ENCODE data around the gene DAP3.
"Not testable (repeated sequence)": the region's sequence is repeated elsewhere in the genome, so short reads cannot be mapped to it uniquely, and the experiment has no call there.

Gene DAP3

GRCh38 chr1:155687705-155688323 lies 1.1 kb upstream of the DAP3 start:
- DNase-seq: not testable (repeated sequence)

DNA sequence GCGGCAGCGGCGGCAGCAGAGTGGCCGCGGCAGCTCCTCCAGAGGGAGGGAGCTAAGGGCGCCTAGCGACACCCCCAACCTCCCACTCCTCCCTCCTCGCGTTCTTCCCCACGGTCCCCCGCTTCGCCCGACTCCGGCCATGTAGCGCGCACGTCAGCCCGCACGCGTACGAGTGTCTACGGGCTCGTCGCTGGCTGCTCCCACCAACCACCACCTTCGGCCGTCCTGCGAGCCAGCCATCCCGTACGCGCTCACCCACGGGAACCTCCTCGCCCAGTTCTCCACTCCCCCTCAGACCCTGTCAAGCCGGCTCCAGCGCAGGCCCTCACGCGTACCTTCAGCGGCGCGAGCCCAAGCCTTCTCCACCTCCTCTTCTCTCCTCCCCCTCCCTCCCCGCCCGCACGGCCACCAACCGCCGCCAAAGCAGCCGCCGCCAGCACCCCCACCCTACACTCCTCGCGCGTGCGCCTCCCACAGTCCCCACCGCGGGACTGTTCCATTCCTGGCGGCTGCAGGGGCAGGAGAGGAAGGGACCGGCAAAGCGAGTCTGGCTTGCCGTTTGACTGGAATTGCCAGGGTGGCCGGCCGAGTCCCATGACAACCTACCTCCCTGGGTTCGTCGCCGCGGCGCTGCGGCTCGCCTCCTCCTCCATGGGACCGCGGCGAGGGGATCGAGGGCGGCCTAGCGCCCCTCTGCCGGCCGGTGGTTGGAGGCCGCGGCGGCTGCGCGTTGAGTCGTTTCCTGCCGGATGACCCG lies 389 bp upstream of the DAP3 start, which contains the start of gene YY1AP1:
TSS of gene YY1AP1 (minus strand) at position 451 of the 757 bp plus-strand sequence. CDS start 8,338 bp downstream, outside the sequence.
- peak; percentile 88 to 95 (median 92) for DNase-seq

DNA sequence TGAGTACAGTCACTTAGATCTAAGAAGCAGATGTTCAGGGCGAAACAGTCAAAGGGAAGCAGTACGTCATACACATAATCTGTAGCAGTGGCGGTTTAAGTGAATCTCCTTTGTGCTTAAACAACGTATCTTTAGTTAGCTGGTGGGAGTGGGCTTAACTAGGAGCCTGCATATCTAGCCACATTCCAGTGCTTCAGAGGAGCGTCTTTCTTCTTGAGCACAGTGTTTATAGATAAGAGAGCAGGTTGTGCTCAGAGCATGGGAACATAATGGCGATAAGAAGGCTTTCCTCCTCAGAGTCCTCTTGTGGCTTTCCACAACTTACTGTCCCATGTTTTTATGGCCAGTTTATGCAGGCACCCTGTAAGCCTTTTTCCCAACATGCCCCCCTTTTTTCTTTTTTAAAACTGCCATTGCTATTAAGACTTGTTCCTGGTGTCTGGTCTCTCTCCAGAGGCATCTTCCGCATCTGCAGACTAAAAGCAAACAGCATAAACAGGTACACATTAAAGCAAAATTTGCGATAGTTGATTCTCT lies 3.2 kb downstream of the DAP3 start:
- DNase-seq: no peak

- no peak for DNase-seq
These were observed 5.3 kb downstream of the DAP3 start for GRCh38 chr1:155694167-155694566.

- no peak for DNase-seq
These were observed 6.2 kb downstream of the DAP3 start for GRCh38 chr1:155695072-155695471.

DNA sequence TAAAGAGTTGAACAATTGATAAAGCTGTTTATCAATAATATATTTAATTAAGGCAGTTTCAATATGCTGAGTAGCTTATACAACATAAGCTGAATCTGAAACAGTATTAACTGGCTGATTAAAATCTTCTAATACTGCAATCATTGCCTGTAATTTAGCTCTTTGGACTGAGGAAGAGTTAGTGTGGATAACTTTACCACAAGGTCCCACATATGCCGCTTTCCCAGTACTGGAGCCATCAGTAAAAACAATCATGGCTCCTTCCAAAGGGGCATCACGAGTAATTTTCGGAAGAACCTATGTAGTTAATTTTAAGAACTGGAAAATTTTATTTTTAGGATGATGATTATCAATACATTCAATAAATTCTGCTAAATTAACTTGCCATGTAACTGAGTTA lies 6.7 kb downstream of the DAP3 start:
- DNase-seq: no peak

GRCh38 chr1:155696524-155696923 lies 7.6 kb downstream of the DAP3 start:
- DNase-seq: no peak

DNA sequence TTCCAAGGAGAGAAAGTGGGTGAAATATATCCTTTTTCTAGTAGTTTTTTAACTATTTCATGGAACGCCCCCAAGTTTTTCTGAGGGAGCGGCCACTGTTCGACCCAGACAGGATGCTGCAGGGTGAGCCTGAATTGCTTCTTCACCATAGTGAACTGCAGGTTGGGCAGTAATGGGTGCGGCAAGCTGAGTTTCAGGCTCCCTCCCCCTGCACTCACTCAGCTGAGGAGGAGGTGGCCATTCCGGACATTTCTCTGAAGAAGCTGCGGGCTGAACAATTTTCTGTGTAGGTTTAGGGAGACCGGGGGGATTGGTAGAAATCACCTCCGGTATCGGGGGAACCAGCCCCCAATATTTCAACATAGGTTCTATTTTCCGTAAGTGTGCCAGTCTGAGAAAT lies 8.2 kb downstream of the DAP3 start:
- no peak for DNase-seq

DNA sequence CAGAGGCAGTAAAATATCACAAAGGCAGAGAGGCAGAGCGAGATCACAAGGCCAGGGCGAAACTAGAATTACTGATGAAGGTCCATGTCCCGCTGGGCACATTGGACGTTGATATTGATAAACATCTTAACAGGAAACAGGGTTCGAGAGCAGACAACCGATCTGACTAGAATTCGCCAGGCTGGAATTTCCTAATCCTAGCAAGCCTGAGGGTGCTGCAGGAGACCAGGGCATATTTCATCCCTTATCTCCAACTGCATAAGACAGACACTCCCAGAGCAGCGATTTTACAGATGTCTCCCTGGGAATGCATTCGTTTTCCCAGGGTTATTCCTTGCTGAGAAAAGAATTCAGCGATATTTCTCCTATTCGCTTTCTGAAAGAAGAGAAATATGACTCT lies 8.7 kb downstream of the DAP3 start:
- not testable (repeated sequence) for DNase-seq

- peak in 2 of 3 donors; percentile 17 to 23 for DNase-seq
These were observed 9.6 kb downstream of the DAP3 start for GRCh38 chr1:155698382-155699038.

DNA sequence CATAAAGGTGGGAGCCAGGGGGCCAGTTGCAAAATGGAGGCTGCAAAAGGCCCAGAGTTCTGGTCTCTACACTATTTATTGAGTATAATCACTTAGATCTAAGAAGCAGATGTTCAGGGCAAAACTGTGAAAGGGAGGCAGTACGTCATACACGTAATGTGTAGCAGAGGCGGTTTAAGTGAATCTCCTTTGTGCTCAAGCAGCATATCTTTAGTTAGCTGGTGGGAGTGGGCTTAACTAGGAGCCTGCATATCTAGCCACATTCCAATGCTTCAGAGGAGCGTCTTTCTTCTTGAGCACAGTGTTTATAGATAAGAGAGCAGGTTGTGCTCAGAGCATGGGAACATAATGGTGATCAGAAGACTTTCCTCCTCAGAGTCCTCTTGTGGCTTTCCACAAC lies 10.2 kb downstream of the DAP3 start:
- not testable (repeated sequence) for DNase-seq

GRCh38 chr1:155701675-155702074 lies 12.8 kb downstream of the DAP3 start:
- DNase-seq: peak; percentile 25 to 34 (median 33)

DNA sequence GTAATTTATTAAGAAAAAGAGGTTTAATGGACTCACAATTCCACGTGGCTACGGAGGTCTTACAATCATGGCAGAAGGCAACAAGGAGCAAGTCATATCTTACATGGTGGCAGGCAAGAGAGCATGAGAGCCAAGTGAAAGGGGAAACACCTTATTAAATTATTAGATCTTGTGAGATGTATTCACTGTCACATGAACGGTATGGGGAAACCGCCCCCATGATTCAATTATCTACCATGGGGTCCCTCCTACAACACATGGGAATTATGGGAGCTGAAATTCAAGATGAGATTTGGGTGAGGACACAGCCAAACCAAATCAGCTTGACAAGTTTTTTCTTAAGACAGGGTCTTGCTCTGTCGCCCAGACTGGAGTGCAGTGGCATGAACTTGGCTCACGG lies 14.3 kb downstream of the DAP3 start:
- DNase-seq: peak; percentile 30 to 43 (median 43)

- not testable (repeated sequence) for DNase-seq
These were observed 15.5 kb downstream of the DAP3 start for GRCh38 chr1:155704414-155704813.

GRCh38 chr1:155706139-155706538 lies 17.2 kb downstream of the DAP3 start:
- DNase-seq: no peak

DNA sequence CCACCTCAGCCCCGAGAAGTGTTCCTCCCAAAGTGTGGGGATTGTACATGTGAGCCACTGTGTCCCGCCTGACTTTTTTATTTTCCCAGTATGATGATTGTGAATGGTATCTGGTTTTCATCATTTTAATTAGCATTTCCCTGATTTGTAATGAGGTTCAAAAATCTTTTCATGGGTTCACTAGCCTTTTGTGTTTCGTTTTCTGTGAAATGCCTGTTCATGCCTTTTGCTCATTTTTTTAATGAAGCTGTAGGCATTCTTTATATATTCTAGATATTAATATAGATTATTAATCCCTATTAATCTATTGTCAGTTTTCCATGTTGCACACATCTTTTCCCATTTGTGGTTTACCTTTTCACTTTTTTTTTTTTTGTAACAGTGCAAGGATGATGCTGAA lies 20.5 kb downstream of the DAP3 start:
- DNase-seq: no peak

- DNase-seq: not testable (repeated sequence)
These were observed 22.6 kb downstream of the DAP3 start for GRCh38 chr1:155711457-155711856.

- peak; percentile 4 to 29 (median 20) for DNase-seq
These were observed 23.7 kb downstream of the DAP3 start for GRCh38 chr1:155712636-155713035.

DNA sequence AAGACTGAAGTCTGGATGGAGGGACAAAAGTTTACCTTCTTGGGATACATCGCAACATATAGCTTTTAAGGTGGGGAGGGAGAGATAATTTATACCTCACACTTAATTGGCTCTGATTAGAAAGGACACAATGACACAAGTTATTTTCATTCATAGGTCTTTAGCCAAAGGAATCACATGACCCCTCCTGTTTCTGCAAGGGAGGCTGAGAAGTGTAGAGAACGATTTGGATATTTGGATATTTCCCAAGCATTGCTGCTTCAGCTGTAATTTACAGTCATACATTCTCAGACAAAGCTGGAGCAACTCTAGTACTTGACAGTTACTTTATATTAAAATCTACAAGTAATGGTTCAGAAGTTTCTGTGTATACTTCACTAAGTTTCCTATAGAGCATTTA lies 24.2 kb downstream of the DAP3 start:
- no peak for DNase-seq

DNA sequence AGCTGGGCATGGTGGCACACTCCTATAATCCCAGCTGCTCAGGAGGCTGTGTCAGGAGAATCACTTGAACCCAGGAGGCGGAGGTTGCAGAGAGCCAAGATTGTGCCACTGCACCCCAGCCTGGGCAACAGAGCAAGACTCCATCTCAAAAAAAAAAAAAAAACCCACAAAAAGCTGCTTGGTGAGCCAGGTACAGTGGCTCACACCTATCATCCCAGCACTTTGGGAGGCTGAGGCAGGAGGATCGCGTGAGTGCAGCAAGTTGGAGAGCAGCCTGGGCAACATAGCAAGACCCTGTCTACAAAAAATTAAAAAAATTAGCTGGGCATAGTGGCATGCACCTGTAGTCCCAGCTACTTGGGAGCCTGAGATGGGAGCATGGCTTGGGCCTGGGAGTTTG lies 26.2 kb downstream of the DAP3 start:
- not testable (repeated sequence) for DNase-seq

GRCh38 chr1:155715777-155716176 lies 26.9 kb downstream of the DAP3 start:
- DNase-seq: no peak

DNA sequence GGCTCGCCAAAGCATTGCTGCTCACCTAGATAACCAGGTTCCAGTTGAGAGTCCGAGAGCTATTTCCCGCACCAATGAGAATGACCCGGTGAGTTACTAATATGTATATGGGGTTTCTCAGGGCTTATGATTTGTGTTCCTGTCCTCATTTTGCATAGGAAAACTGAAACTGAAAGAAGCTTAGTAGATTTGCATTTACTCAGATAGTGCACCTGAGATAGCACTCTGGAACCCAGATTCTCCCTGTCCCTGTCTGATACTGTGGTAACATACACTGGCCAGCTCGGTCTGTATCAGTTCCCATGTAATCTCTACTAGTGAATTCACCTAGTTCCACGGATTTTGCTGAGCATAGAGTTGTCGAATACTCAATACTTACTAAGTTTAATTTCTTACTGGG lies 28.1 kb downstream of the DAP3 start:
- DNase-seq: no peak

- DNase-seq: not testable (repeated sequence)
These were observed 29.7 kb downstream of the DAP3 start for GRCh38 chr1:155718524-155719115.
